Measurements from ENCODE around the gene NOS1AP.

NOS1AP gene

GRCh38 chr1:162384116-162384515 lies 314.6 kb downstream of the NOS1AP start:
- no peak overlapping the region for H3K4me3 ChIP-seq (ENCODE audit: low read length)
- H3F3A ChIP-seq (ENCODE audit: insufficient read depth, low read length), result no peaks in the 10 kb centered on the region
- H3K36me3 ChIP-seq (replicated peaks; ENCODE audit: insufficient read depth, low read length), result no peaks in the 10 kb centered on the region
- no peaks in the 10 kb centered on the region for H3K79me2 ChIP-seq (ENCODE audit: low read length)
- TF ChIP-seq, protein P1, sequence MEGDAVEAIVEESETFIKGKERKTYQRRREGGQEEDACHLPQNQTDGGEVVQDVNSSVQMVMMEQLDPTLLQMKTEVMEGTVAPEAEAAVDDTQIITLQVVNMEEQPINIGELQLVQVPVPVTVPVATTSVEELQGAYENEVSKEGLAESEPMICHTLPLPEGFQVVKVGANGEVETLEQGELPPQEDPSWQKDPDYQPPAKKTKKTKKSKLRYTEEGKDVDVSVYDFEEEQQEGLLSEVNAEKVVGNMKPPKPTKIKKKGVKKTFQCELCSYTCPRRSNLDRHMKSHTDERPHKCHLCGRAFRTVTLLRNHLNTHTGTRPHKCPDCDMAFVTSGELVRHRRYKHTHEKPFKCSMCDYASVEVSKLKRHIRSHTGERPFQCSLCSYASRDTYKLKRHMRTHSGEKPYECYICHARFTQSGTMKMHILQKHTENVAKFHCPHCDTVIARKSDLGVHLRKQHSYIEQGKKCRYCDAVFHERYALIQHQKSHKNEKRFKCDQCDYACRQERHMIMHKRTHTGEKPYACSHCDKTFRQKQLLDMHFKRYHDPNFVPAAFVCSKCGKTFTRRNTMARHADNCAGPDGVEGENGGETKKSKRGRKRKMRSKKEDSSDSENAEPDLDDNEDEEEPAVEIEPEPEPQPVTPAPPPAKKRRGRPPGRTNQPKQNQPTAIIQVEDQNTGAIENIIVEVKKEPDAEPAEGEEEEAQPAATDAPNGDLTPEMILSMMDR (IDR thresholded peaks at IDR 0.05; ENCODE audit: low read length), result no peak
- TF ChIP-seq EZH2 (optimal IDR thresholded peaks at IDR 0.05; ENCODE audit: low read depth, low read length), result no peak
- no peak for TF ChIP-seq EZH2phosphoT487 (IDR thresholded peaks at IDR 0.05; ENCODE audit: low read length)
- no peak overlapping the region for H3K27ac ChIP-seq (ENCODE audit: low read length)
- no peak for DNase-seq
- no peak overlapping the region for H3K4me2 ChIP-seq (ENCODE audit: low read depth, low read length)
- no peaks in the 10 kb centered on the region for H4K20me1 ChIP-seq (ENCODE audit: insufficient read depth, low read length)
- H3K27me3 ChIP-seq (replicated peaks; ENCODE audit: insufficient read depth, low read length), result no peaks in the 10 kb centered on the region
- no peak overlapping the region for H2AFZ ChIP-seq (ENCODE audit: low read length)
- H3K9me3 ChIP-seq (replicated peaks; ENCODE audit: insufficient read depth, low read length), result no peaks in the 10 kb centered on the region
- peaks cover 5% of the 10 kb centered on the region; the same call in 1 of the 2 replicates for H3K4me1 ChIP-seq (ENCODE audit: low read length)
- H3K9ac ChIP-seq (ENCODE audit: low read length), result no peak overlapping the region
- no peaks in the 10 kb centered on the region for H3K9me2 ChIP-seq (replicated peaks; ENCODE audit: insufficient read depth, low read length)

DNA sequence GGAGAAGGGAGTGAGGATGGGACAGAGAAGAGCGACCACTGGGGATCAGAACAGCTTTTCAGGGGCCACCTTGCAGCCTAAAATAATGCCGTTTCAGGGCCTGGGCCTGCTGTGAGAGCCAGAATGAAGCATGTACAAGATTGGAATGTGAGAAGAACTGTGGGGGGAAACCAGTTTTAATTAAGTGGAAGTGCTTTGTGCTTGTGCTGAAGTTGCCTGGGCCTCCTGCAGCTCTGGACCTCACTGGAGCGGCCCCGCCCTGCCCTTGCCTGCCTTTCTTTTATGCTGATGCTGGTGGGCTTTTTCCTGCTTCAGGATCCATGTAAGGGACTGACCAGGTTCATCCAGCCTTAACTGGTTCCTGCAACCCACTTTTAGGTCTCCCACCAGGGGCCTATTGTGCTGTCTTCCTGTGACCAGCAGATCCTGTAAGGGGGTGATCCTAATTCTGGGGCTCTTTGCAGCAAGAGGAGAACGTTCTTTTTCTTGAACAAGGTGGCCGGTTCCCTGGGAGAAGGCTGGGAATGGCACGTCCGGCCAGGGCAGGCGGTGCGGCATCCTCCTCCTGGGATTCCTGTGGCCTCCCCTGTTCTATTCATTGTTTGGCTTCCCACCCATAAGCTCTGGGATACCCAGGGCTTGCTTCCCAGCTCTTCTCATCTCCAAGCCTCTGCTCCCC lies 315.2 kb downstream of the NOS1AP start:
- no peaks in the 10 kb centered on the region for H3K79me2 ChIP-seq (ENCODE audit: low read length)
- no peak for DNase-seq
- H3K4me2 ChIP-seq (ENCODE audit: low read depth, low read length), result no peak overlapping the region
- H3K27me3 ChIP-seq (replicated peaks; ENCODE audit: insufficient read depth, low read length), result no peaks in the 10 kb centered on the region
- TF ChIP-seq EZH2phosphoT487 (IDR thresholded peaks at IDR 0.05; ENCODE audit: low read length), result no peak
- TF ChIP-seq, protein P1 (IDR thresholded peaks at IDR 0.05; ENCODE audit: low read length), result no peak
- TF ChIP-seq EZH2 (optimal IDR thresholded peaks at IDR 0.05; ENCODE audit: low read depth, low read length), result no peak
- H3K4me1 ChIP-seq (ENCODE audit: low read length), result peaks cover 10% of the 10 kb centered on the region
- H2AFZ ChIP-seq (ENCODE audit: low read length), result no peak overlapping the region
- H3K9ac ChIP-seq (ENCODE audit: low read length), result no peak overlapping the region
- H3K4me3 ChIP-seq (ENCODE audit: low read length), result no peak overlapping the region
- H3K27ac ChIP-seq (ENCODE audit: low read length), result no peak overlapping the region
- no peaks in the 10 kb centered on the region for H4K20me1 ChIP-seq (ENCODE audit: insufficient read depth, low read length)
- no peaks in the 10 kb centered on the region for H3F3A ChIP-seq (ENCODE audit: insufficient read depth, low read length)
- no peaks in the 10 kb centered on the region for H3K36me3 ChIP-seq (replicated peaks; ENCODE audit: insufficient read depth, low read length)
- H3K9me3 ChIP-seq (replicated peaks; ENCODE audit: insufficient read depth, low read length), result no peaks in the 10 kb centered on the region
- no peaks in the 10 kb centered on the region for H3K9me2 ChIP-seq (replicated peaks; ENCODE audit: insufficient read depth, low read length)

GRCh38 chr1:162385280-162385623 lies 315.8 kb downstream of the NOS1AP start:
- Histone ChIP-seq H3K27me3 (replicated peaks; ENCODE audit: insufficient read depth, low read length) (no peaks in the 10 kb centered on the region), H3F3A (ENCODE audit: insufficient read depth, low read length) (no peaks in the 10 kb centered on the region), H2AFZ (ENCODE audit: low read length) (no peak overlapping the region), H3K4me1 (ENCODE audit: low read length) (peaks cover 12% of the 10 kb centered on the region), H3K9ac (ENCODE audit: low read length) (no peak overlapping the region), H3K9me3 (replicated peaks; ENCODE audit: insufficient read depth, low read length) (no peaks in the 10 kb centered on the region), H3K4me2 (ENCODE audit: low read depth, low read length) (no peak overlapping the region), H4K20me1 (ENCODE audit: insufficient read depth, low read length) (no peaks in the 10 kb centered on the region), H3K27ac (ENCODE audit: low read length) (no peak overlapping the region), H3K9me2 (replicated peaks; ENCODE audit: insufficient read depth, low read length) (no peaks in the 10 kb centered on the region), H3K36me3 (replicated peaks; ENCODE audit: insufficient read depth, low read length) (no peaks in the 10 kb centered on the region), H3K4me3 (ENCODE audit: low read length) (no peak overlapping the region), H3K79me2 (ENCODE audit: low read length) (no peaks in the 10 kb centered on the region)
- no peak for DNase-seq
- TF ChIP-seq EZH2 (optimal IDR thresholded peaks at IDR 0.05; ENCODE audit: low read depth, low read length) (no peak), EZH2phosphoT487 (IDR thresholded peaks at IDR 0.05; ENCODE audit: low read length) (no peak)
- TF ChIP-seq, protein P1 (IDR thresholded peaks at IDR 0.05; ENCODE audit: low read length), result no peak
